Right renal pelvis (tissue), 4 donors: ENCODE data around the gene CRISP3. TPM values are rescaled to one million over a fixed set of nuclear protein-coding genes. Genes with fewer than 3 reads are reported as not detected.

ENCODE experiments used
- DNase-seq, 4 donors: peaks; one replicate each; pipeline ENCODE4 v3.0.0-alpha.2; 2013; ENCODE audit warnings: low read depth in 4 of 4, low spot score in 3 of 4, missing footprints in 1 of 4
- polyA plus RNA-seq, 4 donors: library from polyadenylated mRNA; unstranded; fragments of 120-200 nt; gene quantifications; one replicate each; pipeline ENCODE4 v1.2.1, GENCODE V29; 2013; ENCODE audit not compliant: insufficient read length in 4 of 4

CRISP3 gene
- polyA plus RNA-seq, 4 donors: 0.08 to 0.42 (median 0.24) TPM; not detected in 1

- no peak for DNase-seq
Measured at GRCh38 chr6:49693512-49693911, 50.7 kb downstream of the CRISP3 start.

GRCh38 chr6:49692534-49692933, 51.7 kb downstream of the CRISP3 start:
- no peak for DNase-seq

Other genes with a start within 250 kb of the CRISP3 start
- gene GLYATL3, start 244.5 kb downstream of the CRISP3 start, polyA plus RNA-seq: not detected
- gene C6orf141, start 193.7 kb downstream of the CRISP3 start, polyA plus RNA-seq: under 1 TPM; 0.53 to 0.90 (median 0.66) TPM
- gene RHAG, start 107.5 kb downstream of the CRISP3 start, polyA plus RNA-seq: 1 to 10 TPM in 3 of 4 donors, under 1 TPM in 1; 0.86 to 1.3 (median 1.2) TPM
- gene CRISP2, start 30.8 kb downstream of the CRISP3 start, polyA plus RNA-seq: under 1 TPM; 0.04 to 0.21 (median 0.18) TPM
- not detected for gene PGK2, start 42.9 kb upstream of the CRISP3 start, polyA plus RNA-seq
- gene CRISP1, start 122.1 kb upstream of the CRISP3 start, polyA plus RNA-seq: under 1 TPM in 1 of 4 donors, not detected in 3; 0.05 TPM
- gene DEFB114, start 219.8 kb upstream of the CRISP3 start, polyA plus RNA-seq: not detected
- gene DEFB113, start 225.2 kb upstream of the CRISP3 start, polyA plus RNA-seq: not detected